Ishikawa (cell line): Measurements from ENCODE around the gene FAM171A2.

Experiments
- CEBPB ChIP-seq: IDR thresholded peaks from 2 replicates; pipeline ENCODE4 v1.6.1; 2012
- CREB1 ChIP-seq: IDR thresholded peaks from 2 replicates; pipeline ENCODE4 v1.6.1; 2012; ENCODE audit warnings: low read depth
- MAX ChIP-seq: IDR thresholded peaks from 2 replicates; pipeline ENCODE4 v1.6.1; 2012
- RAD21 ChIP-seq: IDR thresholded peaks from 2 replicates; pipeline ENCODE4 v1.6.1; 2012; ENCODE audit warnings: low read depth
- YY1 ChIP-seq: IDR thresholded peaks from 2 replicates; pipeline ENCODE4 v1.6.1; 2012; ENCODE audit warnings: low read depth
- ZBTB7A ChIP-seq: IDR thresholded peaks from 2 replicates; pipeline ENCODE4 v1.6.1; 2012; ENCODE audit warnings: low read depth
- TF ChIP-seq, protein P1 (sequence below): IDR thresholded peaks from 2 replicates; pipeline ENCODE4 v1.6.1; 2012; ENCODE audit warnings: low read depth, mild to moderate bottlenecking

DNA sequence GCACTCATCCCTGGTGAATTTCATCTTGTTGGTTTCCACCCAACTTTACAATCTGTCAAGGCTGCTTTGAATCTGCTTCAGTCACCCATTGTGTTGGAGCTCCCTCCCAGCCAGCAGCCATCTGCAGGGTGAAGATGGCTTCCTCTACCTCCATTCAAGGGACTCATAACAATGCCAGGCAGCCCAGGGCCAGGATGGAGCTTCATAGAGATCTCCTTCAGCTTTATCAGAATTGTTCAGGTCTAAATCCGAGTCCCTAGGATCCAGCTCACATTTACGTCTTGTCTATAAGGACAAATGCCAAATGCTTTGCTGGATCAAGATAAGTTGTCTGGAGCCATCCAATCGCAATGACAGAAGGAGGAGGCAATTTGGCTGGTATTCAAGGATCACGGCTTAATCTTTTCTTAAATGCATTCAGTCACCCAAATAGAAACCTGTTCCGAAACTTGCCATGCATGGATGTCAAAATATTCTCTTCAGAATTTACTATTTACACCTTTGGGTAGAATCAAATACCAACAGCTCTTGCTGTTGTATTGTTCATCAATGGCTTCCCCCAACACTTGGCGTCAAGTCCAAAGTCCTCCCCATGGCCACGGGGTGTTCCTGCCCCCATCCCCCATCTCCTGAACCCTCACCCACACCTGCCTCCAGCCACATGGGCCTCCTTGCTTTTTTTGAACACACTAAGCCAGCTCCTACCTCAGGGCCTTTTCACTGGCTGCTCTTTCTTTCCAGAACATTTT lies 3.8 kb upstream of the FAM171A2 start:
- TF ChIP-seq MAX (no peak), RAD21 (no peak), CEBPB (no peak), CREB1 (no peak), YY1 (0 out of 2 replicates have a peak, but pooled peaks have one; percentile 22), ZBTB7A (no peak)
- TF ChIP-seq, protein P1, sequence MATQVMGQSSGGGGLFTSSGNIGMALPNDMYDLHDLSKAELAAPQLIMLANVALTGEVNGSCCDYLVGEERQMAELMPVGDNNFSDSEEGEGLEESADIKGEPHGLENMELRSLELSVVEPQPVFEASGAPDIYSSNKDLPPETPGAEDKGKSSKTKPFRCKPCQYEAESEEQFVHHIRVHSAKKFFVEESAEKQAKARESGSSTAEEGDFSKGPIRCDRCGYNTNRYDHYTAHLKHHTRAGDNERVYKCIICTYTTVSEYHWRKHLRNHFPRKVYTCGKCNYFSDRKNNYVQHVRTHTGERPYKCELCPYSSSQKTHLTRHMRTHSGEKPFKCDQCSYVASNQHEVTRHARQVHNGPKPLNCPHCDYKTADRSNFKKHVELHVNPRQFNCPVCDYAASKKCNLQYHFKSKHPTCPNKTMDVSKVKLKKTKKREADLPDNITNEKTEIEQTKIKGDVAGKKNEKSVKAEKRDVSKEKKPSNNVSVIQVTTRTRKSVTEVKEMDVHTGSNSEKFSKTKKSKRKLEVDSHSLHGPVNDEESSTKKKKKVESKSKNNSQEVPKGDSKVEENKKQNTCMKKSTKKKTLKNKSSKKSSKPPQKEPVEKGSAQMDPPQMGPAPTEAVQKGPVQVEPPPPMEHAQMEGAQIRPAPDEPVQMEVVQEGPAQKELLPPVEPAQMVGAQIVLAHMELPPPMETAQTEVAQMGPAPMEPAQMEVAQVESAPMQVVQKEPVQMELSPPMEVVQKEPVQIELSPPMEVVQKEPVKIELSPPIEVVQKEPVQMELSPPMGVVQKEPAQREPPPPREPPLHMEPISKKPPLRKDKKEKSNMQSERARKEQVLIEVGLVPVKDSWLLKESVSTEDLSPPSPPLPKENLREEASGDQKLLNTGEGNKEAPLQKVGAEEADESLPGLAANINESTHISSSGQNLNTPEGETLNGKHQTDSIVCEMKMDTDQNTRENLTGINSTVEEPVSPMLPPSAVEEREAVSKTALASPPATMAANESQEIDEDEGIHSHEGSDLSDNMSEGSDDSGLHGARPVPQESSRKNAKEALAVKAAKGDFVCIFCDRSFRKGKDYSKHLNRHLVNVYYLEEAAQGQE: no peak
